GM21786 (cell line): ENCODE data around the gene MAST3.
"Not testable (repeated sequence)": the region's sequence is repeated elsewhere in the genome, so short reads cannot be mapped to it uniquely, and the experiment has no call there.

Experiments used
- ATAC-seq: cut with Tn5 transposase; IDR thresholded peaks from one replicate; pipeline ENCODE4 v1.9.1; 2021; ENCODE audit not compliant: unreplicated experiment

MAST3 gene

GRCh38 chr19:18157465-18158063 lies 60.0 kb downstream of the MAST3 start:
- no peak for ATAC-seq

GRCh38 chr19:18158467-18158866 lies 60.9 kb downstream of the MAST3 start:
- ATAC-seq = no peak

GRCh38 chr19:18159059-18159616 lies 61.6 kb downstream of the MAST3 start:
- ATAC-seq = not testable (repeated sequence)

GRCh38 chr19:18159810-18160209 lies 62.2 kb downstream of the MAST3 start:
- ATAC-seq = no peak

GRCh38 chr19:18160493-18160970 lies 63.0 kb downstream of the MAST3 start:
- no peak for ATAC-seq

- ATAC-seq = no peak
These were observed 63.5 kb downstream of the MAST3 start for GRCh38 chr19:18160971-18161635.

GRCh38 chr19:18161636-18162002 lies 64.0 kb downstream of the MAST3 start:
- ATAC-seq = no peak

GRCh38 chr19:18164072-18164471 lies 66.5 kb downstream of the MAST3 start:
- ATAC-seq = no peak

GRCh38 chr19:18165794-18166544 lies 68.4 kb downstream of the MAST3 start:
- no peak for ATAC-seq

- ATAC-seq = no peak
These were observed 69.4 kb downstream of the MAST3 start for GRCh38 chr19:18167011-18167410.

- ATAC-seq = no peak
These were observed 70.5 kb downstream of the MAST3 start for GRCh38 chr19:18167975-18168645.

- no peak for ATAC-seq
These were observed 71.2 kb downstream of the MAST3 start for GRCh38 chr19:18168673-18169381.

GRCh38 chr19:18170714-18171255 lies 73.2 kb downstream of the MAST3 start:
- ATAC-seq = no peak

- no peak for ATAC-seq
These were observed 74.2 kb downstream of the MAST3 start for GRCh38 chr19:18171605-18172327.

GRCh38 chr19:18172331-18173053 lies 74.9 kb downstream of the MAST3 start:
- ATAC-seq = no peak

- no peak for ATAC-seq
These were observed 75.5 kb downstream of the MAST3 start for GRCh38 chr19:18173054-18173571.

- peak; percentile 51 for ATAC-seq
These were observed 76.2 kb downstream of the MAST3 start, which contains the start of gene IFI30 for GRCh38 chr19:18173572-18174288. Gene IFI30 (plus strand): TSS chr19:18173813. CDS start chr19:18173842, 29 bp downstream.

GRCh38 chr19:18174983-18175382 lies 77.4 kb downstream of the MAST3 start:
- no peak for ATAC-seq
